ENCODE measurements around the gene SLC9A1.
"Not testable (repeated sequence)": the region's sequence is repeated elsewhere in the genome, so short reads cannot be mapped to it uniquely, and the experiment has no call there.

Gene SLC9A1

GRCh38 chr1:27154991-27155781, at the start of gene SLC9A1:
Gene SLC9A1 (minus strand): TSS chr1:27155125. CDS start chr1:27154334, 791 bp downstream.
- peak; percentile 79 to 83 for DNase-seq (ENCODE audit: low read depth in 2 of 2)

DNA sequence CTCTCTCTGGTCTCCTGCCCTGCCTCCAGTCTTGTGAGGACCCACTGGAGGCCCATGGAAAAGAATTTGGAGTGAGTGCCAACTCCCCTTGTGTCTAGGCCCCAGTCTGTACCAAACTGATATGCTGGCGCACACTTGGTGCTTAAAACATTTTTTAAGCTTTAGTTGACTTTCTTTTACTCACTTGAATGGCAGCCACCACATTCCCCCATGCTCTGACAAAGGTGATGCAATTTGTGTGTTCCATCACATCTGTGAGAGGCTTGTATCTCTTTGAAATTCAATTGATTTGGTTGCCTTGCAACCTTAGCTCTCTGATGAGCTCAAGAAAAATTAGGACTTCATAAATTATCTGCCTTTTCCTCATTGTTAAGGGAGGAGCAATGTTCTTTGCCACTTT, 49.0 kb upstream of the SLC9A1 start:
- DNase-seq (ENCODE audit: low read depth in 2 of 2) = no peak

DNA sequence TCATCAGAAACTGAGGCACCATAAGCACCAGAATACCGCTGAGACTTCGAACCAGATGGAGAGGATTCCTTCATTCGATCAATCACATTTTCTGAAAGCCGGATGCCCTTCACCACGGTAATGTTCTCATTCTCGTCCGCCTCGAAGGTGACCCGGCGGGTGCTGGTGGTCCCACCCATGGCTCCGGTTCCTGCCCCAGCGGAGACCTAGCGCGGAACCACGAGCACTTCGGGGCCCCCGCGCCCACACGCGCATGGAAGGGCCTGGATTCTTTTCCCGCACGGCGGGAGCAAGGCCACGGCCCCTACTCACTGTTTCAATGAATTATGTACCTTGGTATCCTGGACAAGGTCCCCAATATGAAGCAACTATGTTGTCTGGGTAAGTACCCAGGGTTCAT, 46.4 kb upstream of the SLC9A1 start:
- no peak for DNase-seq (ENCODE audit: low read depth in 2 of 2)

- DNase-seq (ENCODE audit: low read depth in 2 of 2) = no peak
These were observed 38.3 kb upstream of the SLC9A1 start for GRCh38 chr1:27193194-27193593.

DNA sequence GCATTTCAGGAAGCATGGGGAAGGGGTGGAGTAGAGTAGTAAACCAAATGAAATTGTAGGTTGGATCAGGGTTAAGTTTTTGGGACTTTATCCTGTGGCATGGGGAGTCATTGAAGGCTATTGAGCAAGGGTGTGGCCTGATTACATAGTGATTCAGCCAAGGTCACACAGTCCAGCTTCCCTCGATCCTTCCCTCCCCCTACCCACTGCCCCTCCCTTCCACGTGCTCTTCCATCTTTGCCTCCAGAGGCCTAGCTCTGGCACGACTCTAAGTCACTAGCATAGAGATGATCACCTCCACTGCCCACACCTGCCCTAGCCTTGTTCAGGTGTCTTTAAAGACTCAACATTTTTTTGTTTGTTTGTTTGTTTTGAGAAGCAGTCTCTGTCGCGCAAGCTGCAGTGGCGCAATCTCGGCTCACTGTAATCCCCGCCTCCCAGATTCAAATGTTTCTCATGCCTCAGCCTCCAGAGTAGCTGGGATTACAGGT, 37.2 kb upstream of the SLC9A1 start:
- no peak for DNase-seq (ENCODE audit: low read depth in 2 of 2)

DNA sequence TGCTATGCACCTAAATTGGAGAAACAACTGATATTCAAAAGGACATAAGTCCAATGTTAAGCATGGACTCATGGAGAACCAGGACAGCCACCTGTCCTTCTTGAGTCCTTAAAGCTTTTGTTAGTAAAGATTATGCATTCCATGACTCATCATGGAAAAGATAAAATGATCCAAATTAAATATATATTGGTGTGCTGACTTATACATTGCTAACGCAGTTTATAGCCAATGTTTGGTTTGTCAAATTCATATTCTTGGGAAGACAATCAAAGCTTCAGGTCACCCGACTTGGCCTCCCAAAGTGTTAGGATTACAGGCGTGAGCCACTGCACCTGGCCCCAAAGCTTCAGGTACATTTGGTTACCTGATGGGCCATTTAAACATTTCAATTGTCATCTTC, 29.7 kb upstream of the SLC9A1 start:
- DNase-seq (ENCODE audit: low read depth in 2 of 2) = not testable (repeated sequence)

DNA sequence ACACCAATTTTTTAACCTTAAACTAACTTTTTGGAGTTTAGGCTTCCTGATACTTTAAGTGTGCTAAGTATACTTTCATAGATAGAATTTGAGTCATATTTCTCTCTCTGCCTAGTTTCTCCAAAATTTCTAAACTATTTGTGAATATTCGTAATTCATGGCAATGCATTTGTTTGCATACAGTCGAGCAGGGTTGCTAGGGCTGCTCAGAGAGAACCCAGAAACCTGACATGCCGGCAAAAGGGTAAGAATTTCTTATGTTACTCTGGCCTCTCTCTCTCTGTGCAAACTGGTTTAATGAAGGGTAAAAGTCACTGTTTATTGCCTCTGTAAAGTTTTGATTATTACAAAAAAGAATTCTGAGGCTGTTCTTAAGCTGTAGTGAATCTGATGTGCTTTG, 25.1 kb upstream of the SLC9A1 start:
- DNase-seq (ENCODE audit: low read depth in 2 of 2) = no peak

DNA sequence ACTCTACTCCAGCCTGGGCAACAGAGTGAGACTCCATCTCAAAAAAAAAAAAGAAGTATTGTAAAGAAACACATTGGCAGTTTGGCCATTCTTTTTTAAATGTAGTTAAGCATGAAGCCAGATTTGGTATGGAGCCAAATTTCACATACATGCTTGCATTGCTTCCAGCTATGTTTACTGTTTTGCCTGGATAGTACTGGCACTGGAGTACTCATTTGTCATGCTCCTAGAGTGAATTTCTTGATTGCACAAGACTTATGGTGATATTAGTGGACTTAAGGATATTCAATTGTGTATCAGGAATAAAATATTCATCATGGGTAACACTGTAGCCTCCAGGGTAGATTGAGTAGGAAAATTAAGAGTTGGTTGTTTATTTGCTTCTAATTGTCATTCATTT, 24.5 kb upstream of the SLC9A1 start:
- DNase-seq (ENCODE audit: low read depth in 2 of 2) = no peak

DNA sequence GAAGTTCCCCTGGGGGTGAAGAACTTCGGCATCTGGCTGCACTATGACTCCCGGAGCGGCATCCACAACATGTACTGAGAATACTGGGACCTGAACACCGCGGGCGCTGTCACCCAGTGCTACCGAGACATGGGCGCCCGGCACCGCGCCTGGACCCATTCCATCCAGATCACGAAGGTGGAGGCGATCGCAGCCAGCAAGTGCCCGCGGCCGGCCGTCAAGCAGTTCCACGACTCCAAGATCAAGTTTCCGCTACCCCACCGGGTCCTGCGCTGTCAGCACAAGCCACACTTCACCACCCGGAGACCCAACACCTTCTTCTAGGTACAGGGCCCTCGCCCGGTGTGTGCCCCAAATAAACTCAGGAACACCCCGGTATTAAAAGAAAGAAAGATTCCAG, 22.0 kb upstream of the SLC9A1 start:
- DNase-seq (ENCODE audit: low read depth in 2 of 2) = no peak

- no peak for DNase-seq (ENCODE audit: low read depth in 2 of 2)
These were observed 21.4 kb upstream of the SLC9A1 start for GRCh38 chr1:27176323-27176722.

DNA sequence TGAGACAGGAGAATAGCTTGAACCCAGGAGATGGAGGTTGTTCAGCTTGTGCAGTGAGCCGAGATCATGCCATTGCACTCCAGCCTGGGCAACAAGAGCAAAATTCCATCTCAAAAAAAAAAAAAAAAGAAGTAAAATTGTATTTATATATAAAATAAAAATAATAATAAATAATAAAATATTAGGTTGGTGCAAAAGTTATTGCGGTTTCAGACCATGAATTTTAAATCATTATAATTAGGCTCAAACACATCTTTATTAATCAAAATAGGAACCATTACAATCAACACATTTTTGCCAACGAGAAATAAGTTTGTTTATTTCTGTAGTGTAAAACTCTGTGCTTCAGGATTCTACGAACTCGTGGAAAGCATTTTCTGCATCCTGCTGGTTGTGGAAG, 18.1 kb upstream of the SLC9A1 start:
- DNase-seq (ENCODE audit: low read depth in 2 of 2) = not testable (repeated sequence)

GRCh38 chr1:27166929-27167328, 12.0 kb upstream of the SLC9A1 start:
- DNase-seq (ENCODE audit: low read depth in 2 of 2) = no peak

DNA sequence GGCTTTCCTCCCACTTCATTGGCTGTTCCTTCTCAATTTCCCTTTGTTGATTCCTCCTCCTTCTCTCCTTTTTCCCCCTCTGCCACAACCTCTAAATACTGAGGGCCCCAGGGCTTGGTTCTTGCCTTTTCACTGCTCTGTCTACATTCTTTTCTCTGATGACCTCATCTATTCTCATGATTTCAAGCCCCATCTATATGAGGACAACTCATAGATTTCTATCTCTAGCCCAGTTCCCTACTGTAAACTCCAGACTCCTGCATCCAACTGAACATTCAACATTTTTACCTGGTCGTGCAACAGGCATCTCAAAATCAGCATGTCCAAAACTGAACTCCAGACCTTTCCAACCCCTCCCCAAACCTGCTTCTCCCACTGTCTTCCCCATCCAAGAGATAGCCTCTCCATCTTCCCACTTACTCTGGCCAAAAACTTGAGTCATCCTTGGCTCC, 11.5 kb upstream of the SLC9A1 start:
- no peak for DNase-seq (ENCODE audit: low read depth in 2 of 2)

- no peak for DNase-seq (ENCODE audit: low read depth in 2 of 2)
These were observed 8.2 kb upstream of the SLC9A1 start for GRCh38 chr1:27163093-27163492.

DNA sequence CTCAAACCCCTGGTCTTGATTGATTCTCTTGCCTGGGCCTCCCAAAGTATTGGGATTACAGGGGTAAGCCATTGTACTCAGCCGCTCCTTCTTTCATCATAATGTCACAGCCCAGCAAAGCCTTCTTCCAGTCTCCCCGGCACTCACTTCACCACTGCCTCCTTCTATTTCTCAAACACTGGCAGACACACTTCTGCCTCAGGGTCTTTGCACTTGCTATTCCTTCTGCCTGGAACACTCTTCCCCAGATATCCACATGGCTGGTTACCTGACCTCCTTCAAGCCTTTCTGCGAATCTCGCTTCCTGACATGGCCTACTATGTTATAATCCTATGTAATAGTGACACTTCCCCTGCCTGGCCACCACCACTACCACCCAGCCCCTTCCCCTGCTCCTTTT, 7.2 kb upstream of the SLC9A1 start:
- no peak for DNase-seq (ENCODE audit: low read depth in 2 of 2)

DNA sequence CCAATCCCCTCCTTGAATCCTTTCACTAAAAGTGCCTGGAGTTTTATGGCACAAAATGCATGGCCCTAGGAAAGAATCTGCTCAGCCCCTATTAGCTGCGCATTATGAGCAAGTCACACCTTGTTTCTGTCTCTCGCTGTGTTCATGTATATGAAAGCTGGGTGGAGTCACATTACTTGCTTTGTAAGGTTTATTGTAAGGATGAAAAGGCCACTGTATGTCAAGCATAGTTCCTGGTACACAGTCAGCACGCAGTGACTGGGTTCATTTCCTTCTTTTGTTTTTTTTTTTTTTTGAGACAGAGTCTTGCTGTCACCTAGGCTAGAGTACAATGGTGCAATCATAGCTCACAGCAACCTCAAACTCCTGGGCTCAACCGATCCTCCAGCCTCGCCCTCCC, 6.7 kb upstream of the SLC9A1 start:
- DNase-seq (ENCODE audit: low read depth in 2 of 2) = no peak

DNA sequence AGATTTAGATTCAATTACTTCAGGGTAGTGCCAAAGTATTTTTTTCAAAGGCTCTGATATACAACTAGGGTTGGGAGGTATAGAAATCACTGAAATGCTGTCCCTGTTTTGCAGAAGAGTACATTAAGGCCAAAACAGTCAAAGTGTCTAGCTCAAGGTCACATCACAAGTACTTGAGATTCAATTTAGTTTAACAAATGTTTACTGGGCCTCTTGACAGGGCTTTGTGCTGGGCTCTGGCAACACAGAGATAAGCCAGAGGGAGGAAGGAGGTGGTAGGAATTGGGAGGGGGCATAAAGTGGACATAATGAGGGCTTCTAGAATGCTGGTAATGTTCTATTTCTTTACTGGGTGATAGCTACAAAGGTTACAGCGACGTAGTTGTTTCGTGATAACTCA, 2.3 kb upstream of the SLC9A1 start:
- no peak for DNase-seq (ENCODE audit: low read depth in 2 of 2)

DNA sequence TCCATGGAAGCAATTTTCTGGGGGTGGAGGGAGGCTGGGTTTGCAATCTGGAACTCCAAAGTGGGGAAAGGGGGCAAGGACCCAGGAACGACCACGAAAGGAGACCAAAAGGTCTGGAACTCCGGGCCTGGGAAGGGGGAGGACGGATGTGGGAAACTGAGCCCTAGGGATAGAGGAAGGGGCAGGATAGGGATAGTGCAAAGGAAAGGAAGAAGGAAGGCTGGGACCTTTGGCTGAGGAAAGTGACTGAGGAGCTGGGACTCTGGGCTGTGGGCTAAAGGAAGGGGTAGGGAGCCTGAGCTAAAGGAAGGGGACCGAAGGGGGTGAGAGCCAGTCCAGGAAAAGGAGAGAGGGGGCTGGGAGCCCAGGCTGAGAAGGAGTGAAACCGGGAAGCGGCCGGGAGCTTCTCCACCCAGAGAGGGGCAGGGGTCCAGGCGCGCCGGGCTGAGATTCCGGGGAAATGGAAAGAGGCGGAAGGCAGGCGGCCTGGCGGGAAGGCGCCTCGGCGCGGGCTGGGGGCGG, 395 bp downstream of the SLC9A1 start:
- DNase-seq (ENCODE audit: low read depth in 2 of 2) = no peak

GRCh38 chr1:27153927-27154358, 982 bp downstream of the SLC9A1 start:
- DNase-seq (ENCODE audit: low read depth in 2 of 2) = no peak

DNA sequence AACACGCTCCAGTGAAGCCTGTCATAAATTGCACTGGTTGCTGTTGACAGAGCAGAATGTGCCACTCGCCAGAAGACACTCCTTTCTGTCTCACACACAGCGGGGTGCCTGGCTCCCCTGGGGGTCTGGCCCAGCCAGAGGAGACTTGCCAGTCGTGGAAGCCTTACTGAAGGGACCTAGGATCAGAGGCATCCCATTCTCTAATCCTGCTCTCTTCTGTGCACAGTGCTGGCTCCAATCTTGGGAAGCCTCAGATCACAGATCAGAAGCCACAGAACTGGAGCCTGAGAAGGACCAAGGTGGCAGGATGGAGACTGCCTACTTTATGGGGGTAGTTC, 1.4 kb downstream of the SLC9A1 start:
- no peak for DNase-seq (ENCODE audit: low read depth in 2 of 2)

- DNase-seq (ENCODE audit: low read depth in 2 of 2) = no peak
These were observed 1.9 kb downstream of the SLC9A1 start for GRCh38 chr1:27152829-27153548.

DNA sequence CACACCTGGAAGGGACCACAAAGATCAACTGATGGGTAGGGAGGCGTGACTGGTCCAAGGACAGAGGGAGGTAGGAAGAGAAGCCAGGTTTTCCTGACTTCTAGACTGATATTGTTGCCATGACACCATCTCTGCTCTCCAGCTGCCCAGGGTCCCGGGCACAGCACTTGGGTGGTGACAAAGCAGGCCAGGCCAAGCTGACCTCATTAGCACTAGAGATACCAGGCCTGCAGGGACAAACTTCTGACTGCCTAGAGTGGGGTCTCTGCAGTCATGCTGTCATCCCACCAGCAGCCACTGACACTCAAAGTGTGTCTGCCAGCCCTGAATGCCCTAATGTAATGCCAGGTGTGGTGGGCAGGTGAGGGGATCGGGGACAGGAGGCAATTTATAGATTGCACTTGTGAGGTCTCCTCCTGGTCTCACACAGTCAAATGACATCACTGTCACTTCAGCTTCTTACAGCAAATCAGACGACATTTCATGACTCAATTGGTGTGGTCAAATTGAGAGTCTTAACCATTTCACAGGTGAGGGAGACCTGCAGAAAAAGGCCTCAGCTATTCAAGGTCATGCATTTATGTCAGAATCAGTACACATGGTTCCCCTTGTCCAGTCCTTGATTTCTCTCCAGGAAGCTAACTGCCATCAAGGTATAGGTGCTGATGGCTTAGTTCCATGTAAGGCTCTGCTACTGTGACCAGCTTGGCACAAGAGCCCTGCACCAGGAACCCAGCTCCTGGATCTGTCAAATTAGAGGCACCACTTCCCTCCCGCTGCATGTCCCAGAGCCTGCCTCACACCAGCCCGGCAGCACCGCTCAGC, 2.7 kb downstream of the SLC9A1 start:
- no peak for DNase-seq (ENCODE audit: low read depth in 2 of 2)
